Skeletal muscle satellite cell (primary cell): Measurements from ENCODE around the gene CD86. TPM values are rescaled to one million over a fixed set of nuclear protein-coding genes. Genes with fewer than 3 reads are reported as not detected.

Source experiments
- small RNA-seq: library from RNA; depleted of rRNA; stranded (forward); fragments of <200 nt; gene quantifications from one replicate; pipeline ENCODE3, GENCODE V24; 2012

CD86 gene

Small RNAs within 50 kb of the gene (small RNA-seq; reads per million reads assigned to genes)
- gene RF00019, result not detected
